Motor neuron (in vitro differentiated cells): ENCODE results near the gene B3GALT6. TPM values are rescaled to one million over a fixed set of nuclear protein-coding genes. Genes with fewer than 3 reads are reported as not detected.

Experiments
- ATAC-seq, 8 experiments: fragments of 200-7000 bp; cut with Tn5 transposase; replicated peaks in 6 of 8; 2 replicates each; pipeline ENCODE4 v1.8.0; 2021; ENCODE audit warnings: mild to moderate bottlenecking in 8 of 8, moderate library complexity in 8 of 8
- H3K27ac ChIP-seq, 2 donors: fragments of 250-450 bp; sonication (Bioruptor Pico); 2 replicates each; pipeline ENCODE4 v1.9.0; 2021; ENCODE audit warnings: antibody characterized with exemption in 2 of 2, mild to moderate bottlenecking in 2 of 2, moderate library complexity in 1 of 2
- H3K4me1 ChIP-seq, 2 donors: fragments of 250-450 bp; sonication (Bioruptor Pico); replicated peaks in 1 of 2; 2 replicates each; pipeline ENCODE4 v1.6.1; 2021; ENCODE audit warnings: antibody characterized with exemption in 2 of 2, mild to moderate bottlenecking in 2 of 2, moderate library complexity in 1 of 2
- H3K4me3 ChIP-seq, 5 donors: fragments of 250-450 bp; sonication (Bioruptor Pico); 2 replicates each; pipeline ENCODE4 v1.9.0; 2021; ENCODE audit warnings: antibody characterized with exemption in 5 of 5, mild to moderate bottlenecking in 5 of 5, moderate library complexity in 4 of 5
- WGBS, 10 experiments: fragments of 450-650 bp; shearing (Covaris generic); methylation state at CpG; one replicate each; pipeline ENCODE4 v1.0.0; 2022; 5-methylcytosine and 5-hydroxymethylcytosine counted together
- in situ Hi-C, 9 experiments: fragments of 400-800 bp; cut with MboI; loops; one replicate each; pipeline ENCODE4 v1.15.0; 2021; ENCODE audit warnings: low sequenced_read_pairs in 9 of 9, low pct_unique_long_range_greater_than_20kb in 2 of 9; ENCODE audit not compliant: unreplicated experiment in 9 of 9
- total RNA-seq, 8 experiments: library from RNA; unstranded; fragments of 300-600 nt; gene quantifications; 2 replicates each; pipeline versions ENCODE4 v1.2.3 to v1.2.4, GENCODE V29; 2022

Gene B3GALT6
- total RNA-seq, 8 experiments from 2014 or later, result 9.7 to 36.9 (median 19.7) TPM

DNA sequence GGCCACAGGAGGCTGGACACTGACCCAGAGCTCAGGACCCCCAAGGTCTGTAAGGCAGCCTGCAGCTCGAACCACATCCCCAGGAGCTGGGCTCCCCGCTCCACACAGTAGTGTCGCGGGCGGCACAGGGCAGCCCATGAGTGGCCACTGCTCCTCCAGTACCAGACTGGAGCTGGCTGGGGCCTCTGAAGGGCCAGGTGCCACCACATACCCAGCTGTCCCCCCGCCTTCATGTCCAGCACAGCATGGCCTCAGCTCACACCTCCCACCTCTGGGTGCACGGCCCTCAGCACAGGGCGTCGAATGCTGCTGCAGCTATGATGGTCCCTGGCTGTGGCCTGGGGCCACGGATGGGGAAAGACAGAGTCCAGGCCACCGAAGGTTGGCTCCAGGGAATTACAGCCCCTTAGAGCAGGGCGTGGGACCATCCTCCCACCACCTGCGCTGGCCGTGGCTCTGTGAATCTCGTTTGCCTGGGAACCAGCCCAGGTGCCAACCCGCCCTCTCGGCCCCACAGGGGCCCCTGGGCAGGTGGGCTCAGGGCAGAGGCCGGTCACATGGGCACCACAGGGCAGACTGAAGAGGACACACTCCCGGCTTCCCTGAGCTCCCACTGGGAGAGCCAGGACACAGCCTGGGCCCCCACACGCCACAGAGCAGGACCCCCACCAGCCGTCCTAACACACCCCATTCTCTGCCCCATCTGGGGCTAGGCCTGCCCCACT lies 16.0 kb upstream of the B3GALT6 start:
- in situ Hi-C loops, result no loop called here
- no peak for ATAC-seq
- H3K4me1 ChIP-seq, result peaks cover 0 to 5% of the 10 kb centered on the region in 2 donors
- 87 to 100% (median 97%) methylated on average over 2 to 6 of the region's 21 CpGs; no CpG with 5 or more reads in 5 of the 10 experiments for WGBS, 10 experiments
- H3K4me3 ChIP-seq, result no peak overlapping the region
- H3K27ac ChIP-seq, result no peak overlapping the region

DNA sequence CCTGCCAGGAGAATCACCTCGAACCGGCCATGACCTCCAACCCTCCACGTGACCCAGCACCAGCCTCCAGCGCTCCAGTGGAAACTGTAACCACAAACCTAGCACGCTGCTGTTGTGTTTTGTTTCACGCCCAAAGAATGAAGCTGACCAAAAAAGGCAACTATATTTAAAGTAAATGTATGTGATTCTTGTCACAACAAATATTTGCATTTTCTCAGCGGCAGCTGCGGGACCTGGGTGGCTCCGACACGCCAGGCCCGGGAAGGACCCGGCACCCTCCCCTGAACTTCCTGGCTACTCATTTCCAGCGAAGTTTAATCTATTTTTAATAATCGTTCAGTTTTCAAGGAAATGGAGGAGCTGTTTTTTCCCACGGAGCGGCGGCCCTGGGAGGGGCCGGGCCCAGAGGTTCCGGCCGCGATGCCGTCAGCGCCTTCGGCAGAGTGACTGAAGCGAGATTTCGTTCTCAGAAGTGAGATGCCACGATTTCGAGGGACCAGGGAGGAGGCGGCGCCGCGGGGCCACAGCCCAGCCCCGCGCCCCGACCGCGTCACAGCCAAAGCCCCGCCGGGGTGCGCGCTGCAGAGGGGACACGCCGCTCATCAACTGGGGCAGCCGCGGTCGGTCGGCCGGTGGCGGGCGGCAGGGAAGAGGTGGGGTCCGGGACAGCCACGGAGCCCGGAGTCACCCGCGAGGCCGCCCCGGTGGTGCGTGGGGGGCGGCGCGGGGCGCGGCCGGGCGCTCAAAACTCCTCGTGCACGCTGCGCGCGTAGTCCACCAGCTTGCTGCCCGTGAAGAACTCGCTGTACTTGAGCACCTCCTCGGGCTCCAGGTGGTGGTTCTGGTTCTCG lies 15.0 kb upstream of the B3GALT6 start:
- 37 to 97% (median 93%) methylated on average over 2 to 66 of the region's 74 CpGs; no CpG with 5 or more reads in 1 of the 10 experiments for WGBS, 10 experiments
- Histone ChIP-seq H3K4me1 (peaks cover 0 to 2% of the 10 kb centered on the region in 2 donors), H3K4me3 (no peak overlapping the region), H3K27ac (no peak overlapping the region)
- in situ Hi-C loops, result no loop called here
- no peak for ATAC-seq

DNA sequence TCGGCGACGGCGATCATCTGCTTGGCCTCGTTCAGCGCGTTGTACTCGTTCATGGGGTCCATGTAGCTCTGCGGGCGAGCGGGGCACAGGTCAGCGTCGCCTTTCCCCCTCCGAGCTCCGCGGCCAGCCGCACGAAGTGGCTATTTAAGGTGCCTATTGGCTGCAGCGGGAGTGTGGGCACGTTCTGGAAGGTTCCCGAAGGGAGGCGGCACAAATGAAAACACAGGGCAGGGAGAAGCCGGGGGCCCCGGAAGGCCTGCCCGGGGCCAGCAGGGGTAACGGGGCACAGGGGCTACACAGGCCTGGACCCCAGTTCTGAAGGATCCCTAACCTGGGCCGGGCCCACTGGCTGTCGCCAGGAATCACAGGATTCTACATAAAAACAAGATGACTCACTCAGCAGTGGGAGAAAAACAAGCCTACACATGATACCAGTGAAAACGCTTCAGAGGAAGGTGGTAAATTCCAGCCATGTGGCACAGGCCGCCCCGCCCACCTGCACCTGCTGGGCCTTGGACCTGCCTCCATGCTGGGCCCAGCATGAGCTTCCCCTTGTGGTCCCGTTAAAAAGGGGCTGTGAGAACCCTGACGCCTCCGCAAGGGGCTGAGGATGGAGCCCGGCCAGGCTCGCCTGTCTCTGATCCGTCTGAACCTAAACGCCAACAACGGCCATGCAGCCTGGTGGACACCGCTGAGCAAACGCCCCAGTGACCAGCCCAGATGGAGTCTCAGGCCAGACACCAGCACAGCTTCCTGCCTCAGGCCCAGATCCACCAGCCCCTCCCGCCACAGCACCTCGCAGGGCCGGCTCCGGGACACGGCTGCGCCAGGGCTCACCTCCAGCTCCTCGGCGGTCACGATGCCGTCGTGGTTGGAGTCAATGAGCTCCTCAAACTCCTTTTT lies 14.2 kb upstream of the B3GALT6 start:
- Histone ChIP-seq H3K27ac (no peak overlapping the region), H3K4me3 (no peak overlapping the region), H3K4me1 (no peaks in the 10 kb centered on the region)
- ATAC-seq, result peak in 5 of 8 experiments; percentile 4 to 42 (median 11)
- in situ Hi-C loops, result no loop called here
- 85 to 100% (median 92%) methylated on average over 2 to 17 of the region's 52 CpGs; no CpG with 5 or more reads in 4 of the 10 experiments for WGBS, 10 experiments

DNA sequence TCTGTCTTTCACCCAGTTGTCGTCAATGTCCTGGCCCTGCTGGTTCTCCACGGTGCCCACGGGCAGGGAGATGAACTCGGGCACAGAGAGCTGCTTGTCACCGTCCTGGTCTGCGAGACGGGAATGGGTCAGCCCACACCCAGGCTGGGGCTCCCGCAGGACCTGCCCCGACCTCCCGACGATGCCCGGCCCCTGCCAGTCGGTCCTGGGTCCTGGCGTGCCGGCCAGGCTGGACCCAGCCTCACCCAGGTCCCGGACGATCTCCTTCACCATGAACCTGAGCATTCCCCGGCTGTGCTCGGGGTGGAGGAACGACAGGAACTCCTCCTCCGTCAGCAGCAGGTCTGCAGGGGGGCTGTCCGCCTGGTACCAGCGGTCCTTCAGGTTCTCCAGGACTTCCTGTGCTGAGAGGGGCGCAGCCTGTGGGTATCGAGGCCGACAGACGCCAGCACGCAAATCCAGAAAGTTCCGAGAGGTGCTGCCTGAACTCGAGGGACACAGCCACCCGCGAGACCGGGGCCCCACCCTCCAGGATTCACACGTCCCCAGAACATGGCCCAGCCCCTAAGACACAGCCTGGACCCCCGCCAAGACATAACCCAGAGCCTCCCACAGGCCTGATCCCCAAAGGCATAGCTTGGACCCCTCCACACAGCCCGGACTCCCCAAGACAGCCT lies 13.4 kb upstream of the B3GALT6 start:
- H3K4me3 ChIP-seq, result no peak overlapping the region
- in situ Hi-C loops, result no loop called here
- no peak overlapping the region for H3K27ac ChIP-seq
- no peaks in the 10 kb centered on the region for H3K4me1 ChIP-seq
- 80 to 100% (median 98%) methylated on average over 1 to 13 of the region's 36 CpGs; no CpG with 5 or more reads in 5 of the 10 experiments for WGBS, 10 experiments
- peak in 1 of 8 experiments; percentile 3 for ATAC-seq

DNA sequence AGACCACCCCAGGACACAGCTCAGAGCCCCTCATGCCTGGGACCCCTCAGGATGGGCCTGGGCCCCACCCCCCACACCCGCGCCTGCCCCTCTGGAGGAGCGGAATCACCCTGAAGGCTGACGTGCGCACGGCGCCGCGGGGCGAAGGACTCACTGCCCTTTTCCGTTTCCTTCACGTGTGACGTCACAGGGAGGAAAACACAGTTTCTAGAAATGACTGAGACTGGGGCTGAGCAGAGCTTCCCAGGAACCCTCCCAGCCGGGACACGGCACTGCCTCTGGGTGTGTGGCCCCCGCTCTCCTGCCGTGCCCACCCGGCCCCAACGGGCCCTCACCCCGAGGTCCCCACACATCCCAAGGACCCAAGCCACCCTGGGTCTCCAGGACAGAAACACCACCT lies 12.7 kb upstream of the B3GALT6 start:
- no peak for ATAC-seq
- H3K27ac ChIP-seq, result no peak overlapping the region
- H3K4me1 ChIP-seq, result no peaks in the 10 kb centered on the region
- no CpG with 5 or more reads among the region's 20 CpGs for WGBS, 10 experiments
- in situ Hi-C loops, result no loop called here
- H3K4me3 ChIP-seq, result no peak overlapping the region

DNA sequence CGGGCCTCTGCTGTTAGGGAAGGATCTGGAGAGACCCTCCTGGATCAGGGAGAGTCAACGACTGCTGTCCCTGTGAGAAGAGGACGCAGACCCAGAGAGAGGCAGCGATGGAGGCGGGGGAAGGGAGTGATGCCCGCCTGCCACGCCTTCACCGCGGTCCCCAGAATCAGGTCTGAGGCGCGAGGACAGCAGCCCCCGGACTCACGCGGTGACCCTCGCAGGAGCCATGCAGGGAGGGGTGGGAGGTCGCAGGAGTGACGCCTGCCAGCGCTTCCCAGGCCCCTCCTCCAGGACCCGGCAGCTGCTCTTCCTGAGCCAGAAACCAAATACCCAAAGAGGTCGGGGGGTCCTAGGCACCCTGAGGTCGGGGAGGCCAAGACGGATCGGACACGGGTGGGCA lies 11.8 kb upstream of the B3GALT6 start:
- H3K27ac ChIP-seq, result no peak overlapping the region
- H3K4me1 ChIP-seq, result no peaks in the 10 kb centered on the region
- ATAC-seq, result no peak
- in situ Hi-C loops, result no loop called here
- H3K4me3 ChIP-seq, result no peak overlapping the region
- 73% methylated on average over 17 of the region's 24 CpGs; no CpG with 5 or more reads in 9 of the 10 experiments for WGBS, 10 experiments

DNA sequence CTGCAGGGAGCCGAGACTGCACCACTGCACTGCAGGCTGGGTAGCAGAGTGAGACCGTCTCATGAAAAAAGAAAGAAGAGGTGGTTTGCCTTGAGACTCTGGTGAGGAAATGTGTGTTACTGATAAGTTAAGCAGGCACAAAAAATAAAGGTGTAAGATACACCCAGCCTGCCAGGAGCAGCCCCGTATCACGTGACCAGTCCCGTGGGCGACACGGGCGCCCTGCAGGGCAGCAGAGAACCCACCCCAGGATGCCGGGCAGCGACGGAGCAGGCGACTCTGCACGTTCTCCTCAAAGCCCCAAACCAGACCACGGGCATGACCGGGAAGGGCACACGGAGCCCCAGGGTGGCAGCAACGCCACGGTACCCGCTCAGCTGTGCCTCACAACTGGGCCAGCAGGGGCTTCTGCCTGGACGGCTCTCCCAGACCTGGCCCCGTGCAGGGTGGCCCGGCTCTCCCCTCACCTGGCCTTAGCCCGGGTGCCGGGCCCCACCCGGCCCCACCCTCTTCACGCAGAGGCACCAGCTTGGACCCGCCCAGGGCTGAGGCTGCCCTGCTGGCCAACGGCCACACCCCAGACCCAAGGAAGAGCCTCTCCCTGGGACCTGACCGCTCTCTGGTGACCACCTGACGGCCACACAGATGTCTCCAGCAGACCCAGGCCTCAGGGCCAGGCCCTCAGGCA lies 10.0 kb upstream of the B3GALT6 start:
- in situ Hi-C loops, result no loop called here
- no peaks in the 10 kb centered on the region for H3K4me1 ChIP-seq
- no peak overlapping the region for H3K4me3 ChIP-seq
- H3K27ac ChIP-seq, result no peak overlapping the region
- WGBS, 10 experiments, result 85 to 100% (median 98%) methylated on average over 1 to 14 of the region's 30 CpGs; no CpG with 5 or more reads in 4 of the 10 experiments
- peak in 2 of 8 experiments; percentile 4 to 10 for ATAC-seq

DNA sequence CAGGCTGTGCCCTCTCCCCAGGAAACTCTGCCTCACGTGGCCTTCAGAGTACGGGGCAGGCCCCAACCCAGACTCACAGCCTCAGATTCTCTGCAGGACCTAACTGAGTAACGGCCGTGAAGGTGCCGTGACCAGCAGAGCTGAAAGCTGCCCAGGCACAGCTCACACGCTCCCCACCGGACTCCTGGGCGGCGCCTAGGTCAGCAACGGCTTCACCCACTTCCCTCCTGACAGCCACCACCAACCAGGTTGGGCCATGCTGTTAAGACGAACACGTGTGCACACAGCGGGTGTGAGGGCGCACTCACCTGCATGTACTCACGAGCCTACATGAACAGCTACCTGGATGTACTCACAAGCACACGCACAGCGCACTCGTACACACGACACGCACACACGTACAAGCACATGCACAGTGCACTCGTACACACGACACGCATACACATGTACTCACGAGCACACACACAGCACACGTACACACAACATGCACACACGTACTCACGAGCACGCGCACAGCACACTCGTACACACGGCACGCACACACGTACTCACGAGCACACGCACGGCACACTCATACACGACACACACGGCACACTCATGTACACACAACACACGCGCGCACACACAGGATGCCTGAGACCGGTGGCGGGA lies 9.3 kb upstream of the B3GALT6 start:
- no peak overlapping the region for H3K4me3 ChIP-seq
- in situ Hi-C loops, result no loop called here
- 70 to 100% (median 95%) methylated on average over 1 to 39 of the region's 44 CpGs; no CpG with 5 or more reads in 1 of the 10 experiments for WGBS, 10 experiments
- H3K27ac ChIP-seq, result no peak overlapping the region
- no peak for ATAC-seq
- no peaks in the 10 kb centered on the region for H3K4me1 ChIP-seq

DNA sequence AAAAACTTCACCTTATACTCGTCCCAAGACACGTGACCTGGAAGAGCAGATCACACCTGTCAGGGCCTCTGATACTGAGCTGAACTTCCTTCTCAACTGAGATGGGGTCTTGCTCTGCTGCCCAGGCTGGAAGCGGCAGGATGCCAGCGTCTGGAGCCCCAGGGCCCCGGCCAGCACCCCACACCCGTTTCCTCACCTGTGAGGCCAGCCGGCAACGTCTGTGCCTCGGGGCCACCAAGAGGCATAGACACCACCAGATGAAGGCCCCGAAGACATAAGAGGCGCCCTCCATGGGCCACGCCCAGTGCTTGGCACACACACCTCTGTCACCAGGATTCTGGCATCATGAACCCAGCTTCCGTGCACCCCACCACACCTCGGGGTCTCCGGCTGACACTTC lies 8.7 kb upstream of the B3GALT6 start:
- WGBS, 10 experiments, result 88 to 100% (median 100%) methylated on average over 1 to 9 of the region's 15 CpGs; no CpG with 5 or more reads in 5 of the 10 experiments
- Histone ChIP-seq H3K27ac (no peak overlapping the region), H3K4me3 (no peak overlapping the region), H3K4me1 (no peaks in the 10 kb centered on the region)
- ATAC-seq, result no peak
- in situ Hi-C loops, result no loop called here

DNA sequence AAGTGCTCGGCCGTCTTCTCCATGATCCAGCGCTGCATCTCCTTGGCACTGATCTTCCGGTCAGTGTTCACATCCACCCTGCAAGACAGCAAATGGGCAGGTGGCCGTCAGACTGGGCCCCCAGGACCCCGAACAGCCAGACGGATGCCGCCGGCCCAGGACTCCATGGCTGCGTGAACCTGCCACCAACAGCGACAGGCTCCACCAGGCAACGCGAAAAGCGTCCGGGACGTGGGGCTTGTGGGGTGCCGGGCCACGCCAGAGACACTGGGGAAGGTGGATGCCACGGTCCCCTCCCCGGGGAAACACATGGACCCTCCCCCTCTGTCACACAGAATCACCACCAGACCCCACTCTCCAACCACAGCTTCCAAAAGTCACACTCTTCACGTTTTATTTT lies 8.1 kb upstream of the B3GALT6 start:
- H3K4me3 ChIP-seq, result no peak overlapping the region
- in situ Hi-C loops, result no loop called here
- 98 to 100% (median 100%) methylated on average over 1 to 12 of the region's 21 CpGs; no CpG with 5 or more reads in 7 of the 10 experiments for WGBS, 10 experiments
- H3K4me1 ChIP-seq, result no peaks in the 10 kb centered on the region
- ATAC-seq, result no peak
- no peak overlapping the region for H3K27ac ChIP-seq

DNA sequence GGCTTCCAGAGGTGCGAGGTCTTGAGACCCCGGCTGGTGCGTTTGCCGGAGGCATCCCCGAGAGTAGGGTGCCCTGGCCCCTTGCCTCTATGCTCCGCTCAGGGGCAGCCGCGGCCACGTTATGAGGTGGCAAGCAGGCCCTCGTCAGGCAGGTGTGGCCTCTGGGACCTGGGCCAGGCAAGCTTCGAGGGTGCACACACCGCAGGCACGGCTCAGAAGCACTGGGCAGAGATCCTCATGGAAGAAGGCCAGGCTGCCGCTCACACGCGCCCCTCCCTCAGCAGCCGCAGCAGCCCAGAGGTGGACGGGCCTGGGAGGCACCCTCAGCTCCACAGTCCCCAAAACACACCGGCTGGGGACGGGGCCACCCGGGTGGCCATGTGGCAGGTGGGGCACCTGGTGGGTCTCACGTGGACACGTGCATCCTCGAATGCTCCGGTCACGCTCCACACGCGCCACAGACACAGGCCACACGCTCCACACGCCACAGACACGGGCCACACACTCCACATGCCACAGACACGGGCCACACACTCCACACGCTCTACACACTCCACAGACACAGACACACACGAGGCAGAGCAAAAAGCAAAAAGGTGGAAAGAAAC lies 6.7 kb upstream of the B3GALT6 start:
- 73 to 100% (median 96%) methylated on average over 1 to 13 of the region's 34 CpGs; no CpG with 5 or more reads in 5 of the 10 experiments for WGBS, 10 experiments
- H3K27ac ChIP-seq, result no peak overlapping the region
- ATAC-seq, result peak in 1 of 8 experiments; percentile 13
- in situ Hi-C loops, result no loop called here
- H3K4me1 ChIP-seq, result peaks cover 4 to 5% of the 10 kb centered on the region in 2 donors
- H3K4me3 ChIP-seq, result no peak overlapping the region
